UCSD-AML1 (cell line): ENCODE measurements around the gene LRRC4C.
"Not testable (repeated sequence)": the region's sequence is repeated elsewhere in the genome, so short reads cannot be mapped to it uniquely, and the experiment has no call there.

ENCODE experiments used
- DNase-seq: peaks from one replicate; lab custom pipeline; 2025; ENCODE audit not compliant: unreplicated experiment; lab: John Stamatoyannopoulos, UW

The LRRC4C gene

GRCh38 chr11:40522080-40522479, 937.4 kb downstream of the LRRC4C start:
- DNase-seq = not testable (repeated sequence)

GRCh38 chr11:40517122-40517521, 942.3 kb downstream of the LRRC4C start:
- no peak for DNase-seq

DNA sequence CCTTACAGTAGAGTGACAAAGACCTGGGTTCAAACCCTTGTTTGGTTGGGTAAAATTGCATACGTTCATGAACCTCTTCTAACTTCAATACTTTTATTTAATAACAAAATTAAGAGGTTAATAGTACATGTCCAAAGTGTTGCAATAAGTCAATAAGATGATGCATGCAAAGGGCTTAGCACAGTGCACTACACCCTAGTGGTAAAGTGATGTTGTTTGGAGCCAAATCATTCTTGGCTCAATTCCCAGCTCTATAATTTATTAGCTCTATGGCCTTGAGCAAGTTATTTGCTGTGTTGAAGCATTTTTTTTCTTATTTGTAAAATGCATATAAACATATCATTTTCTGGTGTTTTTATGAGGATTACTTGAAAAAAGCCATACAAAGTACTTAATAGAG, 945.3 kb downstream of the LRRC4C start:
- DNase-seq = no peak

- DNase-seq = no peak
Measured at GRCh38 chr11:40513281-40513680, 946.2 kb downstream of the LRRC4C start.

- no peak for DNase-seq
Measured at GRCh38 chr11:40508303-40508702, 951.1 kb downstream of the LRRC4C start.

DNA sequence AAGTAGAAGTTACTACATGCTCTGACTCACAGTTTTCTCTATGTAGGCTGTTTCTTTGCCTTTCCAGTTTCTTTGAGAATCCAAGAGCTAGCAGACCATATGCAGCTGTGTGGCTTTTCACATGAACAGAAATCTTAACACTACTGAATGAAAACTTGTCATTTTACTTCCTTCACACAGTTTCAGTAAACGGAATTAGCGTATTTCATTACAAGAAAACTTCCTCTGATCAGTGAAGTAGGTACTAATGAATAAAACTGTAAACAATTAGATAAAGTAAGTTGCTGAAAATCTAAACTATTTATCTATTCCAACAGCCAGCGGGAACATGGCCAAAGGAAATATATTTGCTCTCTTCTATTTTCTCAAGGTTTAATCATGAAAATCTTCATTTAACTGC, 953.2 kb downstream of the LRRC4C start:
- DNase-seq = no peak

- DNase-seq = no peak
Measured at GRCh38 chr11:40491341-40491740, 968.1 kb downstream of the LRRC4C start.

GRCh38 chr11:40467771-40468170, 991.7 kb downstream of the LRRC4C start:
- DNase-seq = no peak

DNA sequence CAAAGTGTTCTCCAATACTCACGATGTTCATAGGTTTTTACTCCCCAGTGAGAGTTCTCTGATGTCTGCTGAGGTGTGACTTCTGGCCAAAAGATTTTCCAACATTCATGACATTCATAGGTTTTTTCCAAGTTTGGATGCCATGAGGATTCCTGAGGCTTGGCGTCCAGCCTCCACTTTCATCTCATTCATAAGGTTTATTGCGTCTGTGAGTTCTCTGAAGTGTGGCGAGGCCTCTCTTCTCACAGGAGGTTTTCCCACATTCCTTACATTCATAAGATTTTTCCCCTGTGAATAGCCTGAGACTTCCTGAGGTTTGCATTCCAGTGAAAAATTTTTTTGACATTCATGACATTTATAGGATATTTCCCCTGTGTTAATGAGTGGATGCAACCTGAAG, 1014.1 kb downstream of the LRRC4C start:
- DNase-seq = no peak

GRCh38 chr11:40444151-40444550, 1015.3 kb downstream of the LRRC4C start:
- DNase-seq = no peak

- DNase-seq = no peak
Measured at GRCh38 chr11:40435344-40435743, 1024.1 kb downstream of the LRRC4C start.

DNA sequence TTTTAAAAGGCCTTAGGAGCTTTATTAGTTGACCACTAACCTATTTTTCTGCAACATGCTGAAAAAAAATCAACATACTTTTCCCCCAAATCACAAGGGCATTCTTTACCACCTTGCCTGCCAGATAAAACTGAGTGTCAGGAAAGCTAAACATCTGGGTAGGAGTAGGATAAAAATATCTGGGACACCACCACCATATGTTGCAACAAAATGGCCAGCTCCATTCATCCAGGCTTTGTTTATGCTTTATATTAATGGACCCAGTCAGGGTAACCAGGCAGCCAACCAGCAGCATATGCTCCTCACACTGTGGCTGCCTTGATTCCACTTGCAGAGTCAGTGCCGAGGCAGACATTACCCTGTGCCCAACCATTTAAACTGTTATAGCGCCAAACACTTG, 1024.5 kb downstream of the LRRC4C start:
- no peak for DNase-seq

- no peak for DNase-seq
Measured at GRCh38 chr11:40432358-40432757, 1027.1 kb downstream of the LRRC4C start.

DNA sequence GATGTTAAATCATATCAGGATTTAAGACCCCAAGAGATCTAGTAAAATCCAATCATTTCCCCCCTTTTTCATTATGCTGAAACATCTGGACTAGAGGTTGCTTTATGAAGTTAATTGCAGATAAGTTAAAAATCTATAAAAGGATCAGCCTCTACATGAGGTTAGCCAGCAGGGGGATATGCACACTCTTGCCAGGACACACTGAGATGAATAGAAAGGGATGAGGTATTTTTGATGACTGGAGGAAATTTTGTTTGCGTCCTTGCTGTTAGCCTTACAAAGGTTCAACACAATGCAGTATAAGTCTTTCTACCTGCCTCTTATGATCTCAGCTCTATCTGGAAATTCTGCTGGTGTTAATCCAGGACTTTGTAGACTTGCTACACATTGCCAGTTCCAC, 1034.3 kb downstream of the LRRC4C start:
- no peak for DNase-seq

DNA sequence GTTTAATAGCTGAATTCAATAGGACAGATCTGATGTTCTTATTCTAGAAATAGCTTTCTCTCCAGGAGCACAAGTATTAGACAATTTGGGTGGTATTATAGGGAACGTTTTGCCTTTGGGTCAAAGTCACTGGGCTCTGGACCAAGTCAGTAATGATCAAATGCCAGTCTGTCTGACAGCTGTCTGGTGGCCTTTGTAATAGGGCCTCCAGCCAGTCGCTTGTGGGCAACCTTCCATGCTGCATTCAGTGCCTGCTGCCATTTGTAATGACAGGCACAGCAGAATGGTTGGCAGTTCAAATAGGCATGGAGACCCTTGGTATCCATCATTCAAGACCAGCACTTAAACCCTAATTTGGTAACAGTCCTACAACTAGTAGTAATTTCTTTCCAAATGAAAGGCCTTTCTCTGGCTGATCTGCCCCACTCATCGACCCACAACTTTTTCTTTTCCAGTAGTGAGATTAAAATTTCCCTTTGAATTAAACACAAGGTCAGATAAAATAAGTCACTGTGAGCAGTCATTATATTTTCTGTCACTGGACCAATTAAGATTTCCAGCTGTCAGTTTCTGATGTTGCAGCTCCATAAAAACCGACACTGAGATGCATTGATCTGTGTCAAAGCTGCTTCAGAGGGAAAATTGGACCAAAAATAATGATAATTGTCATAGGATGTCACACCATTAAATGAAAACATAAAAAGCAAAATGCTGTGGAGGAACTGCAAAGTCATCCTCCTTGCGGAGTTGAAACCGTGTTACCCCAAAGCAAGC, 1038.1 kb downstream of the LRRC4C start:
- DNase-seq = no peak

GRCh38 chr11:40417627-40418026, 1041.8 kb downstream of the LRRC4C start:
- no peak for DNase-seq

GRCh38 chr11:40407355-40407754, 1052.1 kb downstream of the LRRC4C start:
- DNase-seq = no peak

GRCh38 chr11:40405614-40406013, 1053.8 kb downstream of the LRRC4C start:
- DNase-seq = no peak

DNA sequence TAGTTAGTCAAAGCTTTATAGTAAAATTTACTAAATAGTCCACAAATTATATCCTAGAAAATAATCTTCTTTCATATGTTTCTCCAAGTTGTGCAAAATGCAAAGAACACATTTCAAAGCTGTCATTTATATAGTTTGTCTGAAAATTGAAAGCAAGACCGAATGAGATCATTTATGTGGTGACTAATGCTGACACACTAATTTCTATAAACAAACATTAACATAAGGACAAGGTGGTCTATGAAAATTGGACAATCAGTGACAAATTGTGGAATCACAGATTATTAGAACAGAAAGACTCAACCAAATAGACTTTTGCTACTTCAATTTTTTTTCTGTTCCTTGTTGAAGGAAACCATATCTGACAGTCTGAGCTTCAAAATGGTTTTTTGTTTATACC, 1056.1 kb downstream of the LRRC4C start:
- no peak for DNase-seq

DNA sequence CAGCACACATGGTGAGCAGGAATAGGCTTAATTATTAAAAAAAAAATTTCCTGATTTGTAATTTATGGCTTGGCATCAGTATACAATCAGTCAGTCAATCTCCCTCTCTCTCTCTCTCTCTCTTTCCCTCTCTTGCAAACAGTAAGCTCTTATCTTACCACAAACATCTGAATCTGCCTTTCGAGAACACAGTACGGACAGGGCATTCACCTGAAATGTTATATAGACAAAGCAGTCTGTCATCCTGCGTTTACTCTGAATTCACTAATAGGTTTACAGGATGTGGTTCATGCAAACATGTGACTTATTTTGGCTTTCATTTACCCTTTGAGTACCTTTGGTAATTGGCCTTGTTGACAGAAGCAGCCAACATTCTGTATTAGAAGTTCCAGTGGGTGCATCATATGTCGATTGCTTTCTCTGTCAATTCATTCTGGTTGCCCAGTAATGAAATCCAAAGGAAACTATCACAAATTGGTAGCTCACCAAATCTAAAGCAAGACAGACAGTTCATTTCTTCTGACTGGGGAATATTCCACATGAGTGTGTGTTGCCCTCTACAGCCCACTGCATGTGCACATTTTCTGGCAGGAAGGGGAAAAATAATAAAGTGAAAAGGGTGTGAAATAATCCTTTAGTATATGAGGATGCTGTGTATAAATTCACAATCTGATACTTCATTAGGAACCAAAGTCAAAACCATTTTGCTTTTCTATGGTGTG, 1058.2 kb downstream of the LRRC4C start:
- no peak for DNase-seq

DNA sequence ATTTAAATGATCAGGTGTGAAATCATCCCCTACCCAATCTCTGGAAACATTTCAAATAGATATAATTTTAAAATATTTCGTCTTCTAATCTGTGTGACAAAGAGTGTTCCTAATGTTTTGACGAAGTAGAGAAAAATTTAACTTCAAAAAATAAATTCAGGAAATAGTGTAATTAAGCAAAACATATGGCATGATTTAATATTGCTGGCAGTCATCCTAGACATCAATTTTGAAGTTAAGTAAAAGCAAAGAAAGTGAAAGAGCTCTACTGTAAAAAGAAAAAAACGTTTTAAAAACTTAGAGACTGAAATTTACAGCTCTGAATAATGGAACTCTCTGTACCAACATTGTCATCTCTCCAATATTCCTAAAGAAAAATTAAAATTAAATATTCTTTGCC, 1062.3 kb downstream of the LRRC4C start:
- no peak for DNase-seq

DNA sequence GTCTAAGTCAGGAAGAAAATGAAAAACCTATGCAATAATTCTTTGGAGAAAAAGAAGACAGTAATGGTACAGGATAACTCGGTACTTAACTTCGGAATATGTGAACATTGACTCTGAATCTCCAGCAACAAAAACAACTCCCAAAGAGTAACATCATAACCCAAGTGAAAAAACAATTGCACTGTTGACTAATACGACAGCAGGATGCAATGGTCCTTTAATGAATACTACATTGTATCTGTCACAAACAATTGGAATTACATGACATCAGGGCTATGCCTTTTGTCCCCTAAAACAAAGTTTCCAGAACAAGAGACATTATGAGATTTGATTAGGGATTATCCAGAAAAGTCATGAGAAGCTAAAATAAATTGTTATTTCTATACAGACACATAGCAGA, 1065.9 kb downstream of the LRRC4C start:
- no peak for DNase-seq

DNA sequence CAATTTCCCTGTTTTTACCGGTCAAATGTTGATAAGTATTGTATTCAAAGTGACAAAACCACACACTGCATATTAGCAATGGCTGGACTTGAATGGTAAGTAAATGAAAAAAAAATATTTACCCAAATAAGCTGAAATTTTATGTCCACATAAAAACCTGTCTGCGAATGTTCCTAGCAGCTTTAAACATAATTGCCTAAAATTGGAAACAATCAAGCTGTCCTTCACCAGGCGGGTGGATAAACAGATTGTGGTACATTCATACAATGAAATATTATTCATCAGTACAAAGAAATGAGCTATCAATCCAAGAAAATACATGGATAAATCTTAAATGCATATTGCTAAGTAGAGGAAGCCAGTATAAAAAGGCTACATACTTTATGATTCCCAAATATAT, 1067.8 kb downstream of the LRRC4C start:
- DNase-seq = no peak
